Activated CD8-positive, alpha-beta memory T cell treated with anti-CD3 and anti-CD28 coated beads, Interleukin-2, amount 50 U/mL, for 48 hours (primary cell): Measurements from ENCODE around the gene PRPF19.

Experiments
- DNase-seq: peaks from one replicate; pipeline ENCODE4 v3.0.0-alpha.2; 2020

PRPF19 gene

GRCh38 chr11:60872124-60872960 is 34.0 kb downstream of the PRPF19 start:
- DNase-seq, result no peak

GRCh38 chr11:60871378-60872061 is 34.9 kb downstream of the PRPF19 start:
- DNase-seq, result no peak

DNA sequence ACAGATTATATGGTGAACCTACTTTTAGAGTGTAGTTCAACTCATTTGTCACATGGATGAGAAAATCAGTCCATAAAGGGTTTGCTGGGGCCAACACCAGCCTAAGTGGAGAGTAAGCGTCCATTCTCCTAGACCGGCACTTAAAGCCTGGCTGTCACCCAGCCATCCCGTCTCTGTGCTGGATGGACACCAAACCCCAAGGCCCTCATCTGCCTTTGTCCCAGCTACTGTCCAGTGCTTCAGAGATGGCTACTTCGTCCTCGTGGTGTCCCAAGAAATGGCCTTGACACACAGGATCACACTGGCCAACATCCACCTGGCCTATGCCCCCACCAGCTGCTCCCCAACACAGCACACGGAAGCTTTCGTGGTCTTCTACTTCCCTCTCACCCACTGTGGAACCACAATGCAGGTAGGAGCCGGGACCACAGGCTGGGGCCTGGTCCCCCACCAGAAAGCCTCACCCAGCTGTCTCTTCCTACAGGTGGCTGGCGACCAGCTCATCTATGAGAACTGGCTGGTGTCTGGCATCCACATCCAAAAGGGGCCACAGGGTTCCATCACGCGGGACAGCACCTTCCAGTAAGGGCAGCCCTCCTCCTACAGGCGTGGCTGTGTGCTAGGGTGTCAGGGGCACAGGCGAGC is 35.5 kb downstream of the PRPF19 start:
- DNase-seq, result peak; percentile 58

- no peak for DNase-seq
These were observed 36.1 kb downstream of the PRPF19 start for GRCh38 chr11:60870276-60870675.

- DNase-seq, result peak; percentile 44
These were observed 36.9 kb downstream of the PRPF19 start for GRCh38 chr11:60869451-60869825.

GRCh38 chr11:60868682-60869450 is 37.5 kb downstream of the PRPF19 start:
- DNase-seq, result peak; percentile 46

GRCh38 chr11:60867871-60868681 is 38.3 kb downstream of the PRPF19 start:
- DNase-seq, result peak; percentile 45

- peak; percentile 48 for DNase-seq
These were observed 39.2 kb downstream of the PRPF19 start, which contains the start of gene ZP1 for GRCh38 chr11:60866911-60867870. ZP1 (plus strand) TSS chr11:60867542; CDS start chr11:60867562, 20 bp downstream.

DNA sequence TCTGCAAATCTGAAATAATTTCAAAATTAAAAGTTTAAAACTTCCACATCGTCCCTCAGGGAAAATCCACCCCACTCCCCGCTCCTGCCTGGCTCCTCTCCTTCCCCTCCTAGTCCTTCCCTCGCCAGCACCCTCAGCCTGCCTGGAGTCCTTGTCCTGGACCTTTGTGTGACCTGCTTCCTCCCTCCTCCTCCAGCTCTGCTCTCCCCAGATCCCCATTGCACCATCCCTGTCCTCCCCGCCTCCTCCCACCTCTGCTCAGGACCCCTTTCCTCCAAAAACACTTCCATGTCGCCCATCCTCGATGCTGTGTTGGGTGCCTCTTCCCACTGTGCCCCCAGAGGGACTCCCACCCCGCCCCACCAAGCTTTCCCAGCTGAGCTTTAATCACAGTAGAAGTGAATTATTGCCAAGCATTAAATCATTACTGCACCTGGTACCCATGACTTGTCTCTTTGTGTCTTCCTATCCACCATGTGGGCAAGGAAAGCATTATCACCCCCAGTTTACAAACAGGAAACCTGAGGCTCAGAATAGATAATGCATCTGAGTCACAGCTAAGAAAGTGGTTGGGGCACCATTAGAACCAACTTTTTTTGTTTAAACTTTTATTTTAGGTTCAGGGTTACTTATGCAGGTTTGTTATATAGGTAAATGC is 41.4 kb downstream of the PRPF19 start:
- peak; percentile 29 for DNase-seq

GRCh38 chr11:60863550-60864521 is 42.5 kb downstream of the PRPF19 start:
- peak; percentile 48 for DNase-seq

- DNase-seq, result no peak
These were observed 44.2 kb downstream of the PRPF19 start for GRCh38 chr11:60862171-60862570.

GRCh38 chr11:60860943-60861342 is 45.4 kb downstream of the PRPF19 start:
- peak; percentile 43 for DNase-seq

DNA sequence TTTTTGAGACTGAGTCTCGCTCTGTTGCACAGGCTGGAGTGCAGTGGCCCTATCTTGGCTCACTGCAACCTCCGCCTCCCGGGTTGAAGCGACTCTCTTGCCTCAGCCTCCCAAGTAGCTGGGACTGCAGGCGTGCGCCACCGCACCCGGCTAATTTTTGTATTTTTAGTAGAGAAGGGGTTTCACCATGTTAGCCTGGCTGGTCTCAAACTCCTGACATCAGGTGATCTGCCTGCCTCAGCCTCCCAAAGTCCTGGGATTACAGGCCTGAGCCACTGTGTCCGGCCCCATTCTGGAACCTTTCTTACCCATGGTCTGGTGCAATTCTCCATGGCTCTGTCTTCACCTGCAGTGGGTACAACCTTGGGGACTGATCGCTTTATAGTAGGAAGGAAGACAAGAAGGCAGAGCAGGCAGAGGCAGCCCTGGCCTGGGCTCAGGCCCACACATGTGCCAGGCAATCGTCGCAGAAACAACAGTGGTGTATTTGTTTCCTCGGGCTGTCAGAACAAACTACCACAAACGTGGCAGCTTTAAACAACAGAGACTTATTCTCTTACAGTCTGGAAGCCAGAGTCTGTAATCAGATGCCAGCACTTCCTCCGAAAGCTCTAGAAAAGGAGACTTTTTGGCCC is 46.7 kb downstream of the PRPF19 start:
- DNase-seq, result no peak

- DNase-seq, result no peak
These were observed 47.5 kb downstream of the PRPF19 start for GRCh38 chr11:60858731-60859464.

DNA sequence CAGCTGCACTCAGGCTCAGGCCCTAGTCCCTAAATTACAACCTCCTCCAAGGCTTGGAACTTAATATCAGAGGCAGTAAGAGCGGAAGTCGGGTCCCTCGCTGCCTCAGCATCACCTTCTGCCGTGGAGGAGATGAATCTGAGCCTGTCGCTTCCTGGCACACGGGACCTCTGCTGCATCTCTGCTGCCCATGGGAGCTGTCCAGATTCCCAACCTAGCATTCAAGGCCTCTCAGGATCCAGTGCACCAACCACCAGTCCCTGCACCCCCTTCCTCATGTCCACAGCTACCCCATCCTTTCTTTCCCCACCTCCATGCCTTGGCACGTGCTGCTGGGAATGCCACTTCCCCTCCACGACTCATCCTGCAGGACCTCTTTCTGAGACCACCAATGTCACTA is 48.1 kb downstream of the PRPF19 start:
- no peak for DNase-seq

- DNase-seq, result no peak
These were observed 48.8 kb downstream of the PRPF19 start for GRCh38 chr11:60857378-60858232.
